ENCODE results near the gene CCNDBP1. TPM values are rescaled to one million over a fixed set of nuclear protein-coding genes. Genes with fewer than 3 reads are reported as not detected.
"Not testable (repeated sequence)": the region's sequence is repeated elsewhere in the genome, so short reads cannot be mapped to it uniquely, and the experiment has no call there.

The CCNDBP1 gene
- total RNA-seq, 1 donor from 2014 or later, result 37.0 TPM

DNA sequence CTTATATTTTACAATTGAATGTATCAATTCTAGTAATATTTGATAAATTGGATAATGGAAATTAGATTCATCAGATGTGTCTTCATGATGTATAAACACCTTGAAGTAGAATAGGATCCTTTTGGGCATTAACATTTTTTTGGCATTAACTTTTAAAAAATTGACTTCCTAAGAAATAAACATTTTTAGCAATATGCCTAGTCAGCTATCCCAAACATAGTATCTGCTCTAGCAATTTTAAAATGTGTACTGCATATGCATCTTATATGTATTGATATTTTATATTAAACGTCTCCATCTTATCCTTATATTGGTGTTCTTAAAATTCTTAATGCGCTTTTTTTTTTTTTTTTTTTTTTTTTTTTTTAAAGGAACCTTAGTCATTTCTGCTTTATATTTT lies 8.5 kb downstream of the CCNDBP1 start:
- H3K79me2 ChIP-seq (ENCODE audit: insufficient read depth, low read length), result no peaks in the 10 kb centered on the region
- TF ChIP-seq EZH2 (IDR thresholded peaks at IDR 0.05; ENCODE audit: insufficient read depth, low read length), result no peak
- no peak for TF ChIP-seq CTCF (IDR thresholded peaks at IDR 0.05; ENCODE audit: insufficient read depth, low read depth, low read length)
- no peaks in the 10 kb centered on the region for H4K20me1 ChIP-seq (ENCODE audit: insufficient read depth, low read length)
- no peak overlapping the region for H3K9ac ChIP-seq (ENCODE audit: low read length)
- no peaks in the 10 kb centered on the region for H3K27me3 ChIP-seq (ENCODE audit: insufficient read depth, low read length)
- H3K4me2 ChIP-seq (ENCODE audit: low read length), result no peak overlapping the region
- H3K4me3 ChIP-seq (ENCODE audit: insufficient read depth, low read depth, low read length), result no peak overlapping the region
- Mint-ChIP-seq H3K9me3 (ENCODE audit: unreplicated experiment) (peaks cover 6% of the 10 kb centered on the region), H3K27ac (ENCODE audit: unreplicated experiment) (no peak overlapping the region), H3K27me3 (ENCODE audit: low read depth, unreplicated experiment) (no peaks in the 10 kb centered on the region), H3K4me3 (ENCODE audit: unreplicated experiment) (no peak overlapping the region), H3K36me3 (ENCODE audit: low read depth, unreplicated experiment) (peaks cover 23% of the 10 kb centered on the region), H3K4me1 (ENCODE audit: low read depth, unreplicated experiment) (no peaks in the 10 kb centered on the region)
- H3K36me3 ChIP-seq (ENCODE audit: insufficient read depth, low read length), result peaks cover 15% of the 10 kb centered on the region
- no peak overlapping the region for H3K27ac ChIP-seq (ENCODE audit: low read depth, low read length)
- peaks cover 5% of the 10 kb centered on the region for H3K4me1 ChIP-seq (ENCODE audit: insufficient read depth, low read length)
- FAIRE-seq, result no peak
- no peaks in the 10 kb centered on the region for H3K9me3 ChIP-seq (ENCODE audit: insufficient read depth, low read depth, low read length)
- no peak for DNase-seq (ENCODE audit: low read depth)
- H2AFZ ChIP-seq (ENCODE audit: low read depth, low read length), result no peak overlapping the region

GRCh38 chr15:43194795-43195194 lies 9.6 kb downstream of the CCNDBP1 start:
- no peaks in the 10 kb centered on the region for H3K4me1 Mint-ChIP-seq (ENCODE audit: low read depth, unreplicated experiment)
- no peak overlapping the region for H3K4me3 Mint-ChIP-seq (ENCODE audit: unreplicated experiment)
- H2AFZ ChIP-seq (ENCODE audit: low read depth, low read length), result no peak overlapping the region
- H3K9me3 Mint-ChIP-seq (ENCODE audit: unreplicated experiment), result peaks cover 9% of the 10 kb centered on the region
- no peak overlapping the region for H3K27ac ChIP-seq (ENCODE audit: low read depth, low read length)
- H3K4me3 ChIP-seq (ENCODE audit: insufficient read depth, low read depth, low read length), result no peak overlapping the region
- H3K4me1 ChIP-seq (ENCODE audit: insufficient read depth, low read length), result peaks cover 4% of the 10 kb centered on the region
- peaks cover 22% of the 10 kb centered on the region for H3K36me3 Mint-ChIP-seq (ENCODE audit: low read depth, unreplicated experiment)
- no peaks in the 10 kb centered on the region for H4K20me1 ChIP-seq (ENCODE audit: insufficient read depth, low read length)
- no peak overlapping the region for H3K9ac ChIP-seq (ENCODE audit: low read length)
- no peaks in the 10 kb centered on the region for H3K27me3 ChIP-seq (ENCODE audit: insufficient read depth, low read length)
- H3K79me2 ChIP-seq (ENCODE audit: insufficient read depth, low read length), result no peaks in the 10 kb centered on the region
- H3K4me2 ChIP-seq (ENCODE audit: low read length), result no peak overlapping the region
- H3K27ac Mint-ChIP-seq (ENCODE audit: unreplicated experiment), result no peak overlapping the region
- H3K27me3 Mint-ChIP-seq (ENCODE audit: low read depth, unreplicated experiment), result no peaks in the 10 kb centered on the region
- FAIRE-seq, result no peak
- DNase-seq (ENCODE audit: low read depth), result no peak
- TF ChIP-seq EZH2 (IDR thresholded peaks at IDR 0.05; ENCODE audit: insufficient read depth, low read length) (no peak), CTCF (IDR thresholded peaks at IDR 0.05; ENCODE audit: insufficient read depth, low read depth, low read length) (no peak)
- no peaks in the 10 kb centered on the region for H3K9me3 ChIP-seq (ENCODE audit: insufficient read depth, low read depth, low read length)
- H3K36me3 ChIP-seq (ENCODE audit: insufficient read depth, low read length), result peaks cover 15% of the 10 kb centered on the region

GRCh38 chr15:43196760-43197548 lies 11.8 kb downstream of the CCNDBP1 start:
- Histone ChIP-seq H3K4me2 (ENCODE audit: low read length) (no peak overlapping the region), H2AFZ (ENCODE audit: low read depth, low read length) (no peak overlapping the region), H3K36me3 (ENCODE audit: insufficient read depth, low read length) (peaks cover 10% of the 10 kb centered on the region), H3K27ac (ENCODE audit: low read depth, low read length) (no peak overlapping the region), H3K9me3 (ENCODE audit: insufficient read depth, low read depth, low read length) (no peaks in the 10 kb centered on the region), H3K9ac (ENCODE audit: low read length) (no peak overlapping the region), H3K27me3 (ENCODE audit: insufficient read depth, low read length) (no peaks in the 10 kb centered on the region), H3K4me3 (ENCODE audit: insufficient read depth, low read depth, low read length) (no peak overlapping the region), H3K4me1 (ENCODE audit: insufficient read depth, low read length) (no peaks in the 10 kb centered on the region), H4K20me1 (ENCODE audit: insufficient read depth, low read length) (no peaks in the 10 kb centered on the region), H3K79me2 (ENCODE audit: insufficient read depth, low read length) (no peaks in the 10 kb centered on the region)
- Mint-ChIP-seq H3K36me3 (ENCODE audit: low read depth, unreplicated experiment) (peaks cover 18% of the 10 kb centered on the region), H3K9me3 (ENCODE audit: unreplicated experiment) (peaks cover 9% of the 10 kb centered on the region), H3K27me3 (ENCODE audit: low read depth, unreplicated experiment) (peaks cover 3% of the 10 kb centered on the region), H3K27ac (ENCODE audit: unreplicated experiment) (no peak overlapping the region), H3K4me3 (ENCODE audit: unreplicated experiment) (no peak overlapping the region), H3K4me1 (ENCODE audit: low read depth, unreplicated experiment) (no peaks in the 10 kb centered on the region)
- TF ChIP-seq CTCF (IDR thresholded peaks at IDR 0.05; ENCODE audit: insufficient read depth, low read depth, low read length) (no peak), EZH2 (IDR thresholded peaks at IDR 0.05; ENCODE audit: insufficient read depth, low read length) (no peak)
- no peak for DNase-seq (ENCODE audit: low read depth)
- no peak for FAIRE-seq

GRCh38 chr15:43197773-43198172 lies 12.6 kb downstream of the CCNDBP1 start:
- FAIRE-seq; H3K9ac ChIP-seq (ENCODE audit: low read length): not testable (repeated sequence)
- H3K27me3 Mint-ChIP-seq (ENCODE audit: low read depth, unreplicated experiment), result peaks cover 11% of the 10 kb centered on the region

More at GRCh38 chr15:43197773-43198172, 12.6 kb downstream of the CCNDBP1 start:
- H3K27ac ChIP-seq (ENCODE audit: low read depth, low read length); H3K9me3 Mint-ChIP-seq (ENCODE audit: unreplicated experiment); H3K4me1 Mint-ChIP-seq (ENCODE audit: low read depth, unreplicated experiment); H3K4me3 ChIP-seq (ENCODE audit: insufficient read depth, low read depth, low read length); H4K20me1 ChIP-seq (ENCODE audit: insufficient read depth, low read length); H2AFZ ChIP-seq (ENCODE audit: low read depth, low read length); DNase-seq (ENCODE audit: low read depth); H3K36me3 ChIP-seq (ENCODE audit: insufficient read depth, low read length); H3K27ac Mint-ChIP-seq (ENCODE audit: unreplicated experiment); H3K4me2 ChIP-seq (ENCODE audit: low read length); H3K27me3 ChIP-seq (ENCODE audit: insufficient read depth, low read length); H3K9me3 ChIP-seq (ENCODE audit: insufficient read depth, low read depth, low read length); H3K4me3 Mint-ChIP-seq (ENCODE audit: unreplicated experiment); H3K4me1 ChIP-seq (ENCODE audit: insufficient read depth, low read length); H3K79me2 ChIP-seq (ENCODE audit: insufficient read depth, low read length): not testable (repeated sequence)
- peaks cover 18% of the 10 kb centered on the region for H3K36me3 Mint-ChIP-seq (ENCODE audit: low read depth, unreplicated experiment)
